Trophoblast cell (in vitro differentiated cells and primary cell): ENCODE measurements around the gene CACNA1B.

Source experiments
- DNase-seq, 2 donors: peaks; one replicate each; pipeline ENCODE4 v3.0.0-alpha.2; 2016
- H2AFZ ChIP-seq: 2 replicates; pipeline ENCODE4 v1.6.1; 2013; ENCODE audit warnings: low read length, moderate library complexity, mild to moderate bottlenecking; ENCODE audit not compliant: insufficient read depth, poor library complexity
- H2AK5ac ChIP-seq: 2 replicates; pipeline ENCODE4 v1.6.1; 2013; ENCODE audit warnings: mild to moderate bottlenecking, low read length
- H2BK120ac ChIP-seq: 2 replicates; pipeline ENCODE4 v1.6.1; 2013; ENCODE audit warnings: low read length, mild to moderate bottlenecking, moderate library complexity; ENCODE audit not compliant: insufficient read depth, poor library complexity
- H2BK12ac ChIP-seq: 2 replicates; pipeline ENCODE4 v1.6.1; 2013; ENCODE audit warnings: mild to moderate bottlenecking, low read length, moderate library complexity
- H2BK5ac ChIP-seq: 2 replicates; pipeline ENCODE4 v1.6.1; 2013; ENCODE audit warnings: low read length, low read depth, moderate library complexity, mild to moderate bottlenecking; ENCODE audit not compliant: poor library complexity
- H3K14ac ChIP-seq: 2 replicates; pipeline ENCODE4 v1.6.1; 2013; ENCODE audit warnings: mild to moderate bottlenecking, low read length
- H3K18ac ChIP-seq: 2 replicates; pipeline ENCODE4 v1.6.1; 2013; ENCODE audit warnings: mild to moderate bottlenecking, low read length
- H3K23ac ChIP-seq: 2 replicates; pipeline ENCODE4 v1.6.1; 2013; ENCODE audit warnings: low read length
- H3K27ac ChIP-seq: 2 replicates; pipeline ENCODE4 v1.5.1; 2013; ENCODE audit warnings: low read depth, mild to moderate bottlenecking, inconsistent platforms, low read length, moderate library complexity
- H3K27me3 ChIP-seq: 2 replicates; pipeline ENCODE4 v1.6.1; 2013; ENCODE audit warnings: inconsistent platforms, mild to moderate bottlenecking, low read length, moderate library complexity; ENCODE audit not compliant: insufficient read depth
- H3K36me3 ChIP-seq, 2 experiments: 1 replicate in 1 of 2; 2 replicates in 1 of 2; pipeline ENCODE4 v1.6.1; 2013; ENCODE audit warnings: low read length in 2 of 2, mild to moderate bottlenecking in 2 of 2, moderate library complexity in 1 of 2; ENCODE audit not compliant: insufficient read depth in 2 of 2, control insufficient read depth in 1 of 2
- H3K4ac ChIP-seq: 2 replicates; pipeline ENCODE4 v1.6.1; 2013; ENCODE audit warnings: low read depth, mild to moderate bottlenecking, low read length, moderate library complexity
- H3K4me1 ChIP-seq, 2 experiments: 1 replicate in 1 of 2; 2 replicates in 1 of 2; pipeline ENCODE4 v1.6.1; 2013; ENCODE audit warnings: low read length in 2 of 2, mild to moderate bottlenecking in 2 of 2, moderate library complexity in 1 of 2; ENCODE audit not compliant: insufficient read depth in 2 of 2, control insufficient read depth in 1 of 2
- H3K4me2 ChIP-seq: 2 replicates; pipeline ENCODE4 v1.6.1; 2013; ENCODE audit warnings: inconsistent platforms, mild to moderate bottlenecking, low read length, moderate library complexity
- H3K4me3 ChIP-seq: 2 replicates; pipeline ENCODE4 v1.5.1; 2013; ENCODE audit warnings: mild to moderate bottlenecking, low read depth, low read length, inconsistent platforms
- H3K79me1 ChIP-seq: one replicate; pipeline ENCODE4 v1.6.1; 2013; ENCODE audit warnings: low read length
- H3K79me2 ChIP-seq: 2 replicates; pipeline ENCODE4 v1.6.1; 2013; ENCODE audit warnings: low read length, mild to moderate bottlenecking; ENCODE audit not compliant: control insufficient read depth, insufficient read depth, poor library complexity
- H3K9ac ChIP-seq: 2 replicates; pipeline ENCODE4 v1.6.1; 2013; ENCODE audit warnings: mild to moderate bottlenecking, low read length
- H3K9me3 ChIP-seq: 2 replicates; pipeline ENCODE4 v1.6.1; 2013; ENCODE audit warnings: low read depth, mild to moderate bottlenecking, control low read depth, inconsistent platforms, low read length; ENCODE audit not compliant: insufficient read depth
- H4K12ac ChIP-seq: 2 replicates; pipeline ENCODE4 v1.6.1; 2013; ENCODE audit warnings: low read depth, mild to moderate bottlenecking, low read length, moderate library complexity
- H4K8ac ChIP-seq: 2 replicates; pipeline ENCODE4 v1.6.1; 2013; ENCODE audit warnings: low read depth, mild to moderate bottlenecking, low read length, moderate library complexity
- H4K91ac ChIP-seq: one replicate; pipeline ENCODE4 v1.6.1; 2013; ENCODE audit warnings: low read depth, mild to moderate bottlenecking, low read length, moderate library complexity
- WGBS: extraction: QIAGEN DNeasy Blood & Tissue Kit; methylation state at CpG from one replicate; pipeline ENCODE4 v1.1.7; 2013; ENCODE audit warnings: missing lambda C conversion rate; ENCODE audit not compliant: insufficient read length, insufficient coverage; ENCODE audit errors: extremely low coverage; 5-methylcytosine and 5-hydroxymethylcytosine counted together

Gene CACNA1B

DNA sequence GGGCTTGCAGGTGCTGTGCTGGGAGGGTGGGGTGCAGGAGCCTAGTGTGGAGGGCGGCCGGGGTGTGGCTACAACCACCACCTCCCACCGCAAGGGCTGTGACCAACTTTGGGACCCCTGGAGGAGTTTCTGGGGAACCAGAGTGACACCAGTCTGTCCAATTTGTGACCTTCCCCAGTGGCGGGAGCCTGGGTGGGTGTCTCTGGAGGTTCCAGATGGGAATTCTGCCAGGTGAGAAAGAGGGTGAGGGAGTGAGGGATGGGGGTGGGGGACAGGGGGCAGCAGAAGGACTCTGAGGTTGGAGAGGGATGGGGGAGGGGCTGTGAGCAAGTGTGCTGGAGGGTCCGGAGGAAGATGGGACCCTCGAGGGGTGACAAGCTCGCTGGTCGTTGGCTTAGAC is 4.2 kb upstream of the CACNA1B start:
- no CpG with 5 or more reads among the region's 8 CpGs for WGBS
- Histone ChIP-seq H2AFZ (no peak overlapping the region), H3K23ac (no peak overlapping the region), H3K4ac (no peak overlapping the region), H3K9ac (no peak overlapping the region), H3K27ac (no peak overlapping the region), H2BK120ac (no peak overlapping the region), H3K79me1 (no peaks in the 10 kb centered on the region), H4K91ac (no peak overlapping the region), H2BK5ac (no peak overlapping the region), H3K4me2 (no peak overlapping the region), H3K27me3 (peaks cover 14% of the 10 kb centered on the region), H3K14ac (no peak overlapping the region), H4K8ac (no peak overlapping the region), H3K79me2 (no peaks in the 10 kb centered on the region), H2BK12ac (no peak overlapping the region), H3K36me3 (no peaks in the 10 kb centered on the region), H3K9me3 (peaks cover 33% of the 10 kb centered on the region), H3K18ac (no peak overlapping the region), H3K4me1 (peaks cover 2% of the 10 kb centered on the region in 2 experiments), H3K4me3 (no peak overlapping the region), H4K12ac (no peak overlapping the region), H2AK5ac (no peak overlapping the region)
- no peak for DNase-seq

GRCh38 chr9:137873858-137874362 is 3.7 kb upstream of the CACNA1B start:
- Histone ChIP-seq H3K4me2 (no peak overlapping the region), H3K36me3 (no peaks in the 10 kb centered on the region), H4K91ac (no peak overlapping the region), H3K23ac (no peak overlapping the region), H2BK5ac (no peak overlapping the region), H3K79me2 (no peaks in the 10 kb centered on the region), H2AK5ac (no peak overlapping the region), H3K4me1 (peaks cover 3 to 4% of the 10 kb centered on the region in 2 experiments), H3K27me3 (peaks cover 16% of the 10 kb centered on the region), H3K9ac (no peak overlapping the region), H3K79me1 (no peaks in the 10 kb centered on the region), H3K4ac (no peak overlapping the region), H3K14ac (no peak overlapping the region), H3K4me3 (no peak overlapping the region), H4K12ac (no peak overlapping the region), H3K18ac (no peak overlapping the region), H4K8ac (no peak overlapping the region), H3K27ac (no peak overlapping the region), H2AFZ (no peak overlapping the region), H2BK12ac (no peak overlapping the region), H2BK120ac (no peak overlapping the region), H3K9me3 (peaks cover 36% of the 10 kb centered on the region)
- 100% methylated on average over 1 of the region's 9 CpGs for WGBS
- no peak for DNase-seq

DNA sequence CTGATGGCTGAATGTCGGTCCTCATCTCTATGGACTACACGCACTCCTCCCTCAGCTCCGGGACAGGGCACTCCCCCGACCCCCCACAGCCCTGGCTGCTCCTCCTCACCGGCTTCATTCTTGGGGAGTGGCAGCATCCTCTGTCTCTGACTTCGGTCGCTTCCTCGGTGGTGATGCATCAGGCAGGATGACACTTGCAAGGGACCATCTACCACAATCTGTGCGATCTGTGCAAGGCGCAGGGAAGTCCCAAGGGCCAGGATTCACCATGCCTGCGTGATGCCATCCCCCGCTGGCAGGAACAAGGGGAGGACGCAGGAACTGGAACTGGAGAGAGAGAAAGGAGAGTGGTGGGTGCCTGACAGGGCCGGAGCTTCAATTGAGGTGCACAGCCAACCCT is 2.2 kb upstream of the CACNA1B start:
- H2AK5ac ChIP-seq: no peak overlapping the region
- no peaks in the 10 kb centered on the region for H3K79me1 ChIP-seq
- peaks cover 3 to 4% of the 10 kb centered on the region in 2 experiments for H3K4me1 ChIP-seq
- H2BK12ac ChIP-seq: no peak overlapping the region
- H2AFZ ChIP-seq: no peak overlapping the region
- no peak overlapping the region for H3K23ac ChIP-seq
- no peak overlapping the region for H3K18ac ChIP-seq
- no peak overlapping the region for H4K91ac ChIP-seq
- no peak overlapping the region for H3K27ac ChIP-seq
- no peaks in the 10 kb centered on the region for H3K79me2 ChIP-seq
- H2BK5ac ChIP-seq: no peak overlapping the region
- H4K8ac ChIP-seq: no peak overlapping the region
- H3K9me3 ChIP-seq: peaks cover 45% of the 10 kb centered on the region
- H3K4me2 ChIP-seq: no peak overlapping the region
- DNase-seq: no peak
- no CpG with 5 or more reads among the region's 14 CpGs for WGBS
- no peak overlapping the region for H4K12ac ChIP-seq
- no peaks in the 10 kb centered on the region for H3K36me3 ChIP-seq
- no peak overlapping the region for H3K4me3 ChIP-seq
- no peak overlapping the region for H3K14ac ChIP-seq
- H3K9ac ChIP-seq: no peak overlapping the region
- peaks cover 16% of the 10 kb centered on the region for H3K27me3 ChIP-seq
- no peak overlapping the region for H3K4ac ChIP-seq
- no peak overlapping the region for H2BK120ac ChIP-seq

DNA sequence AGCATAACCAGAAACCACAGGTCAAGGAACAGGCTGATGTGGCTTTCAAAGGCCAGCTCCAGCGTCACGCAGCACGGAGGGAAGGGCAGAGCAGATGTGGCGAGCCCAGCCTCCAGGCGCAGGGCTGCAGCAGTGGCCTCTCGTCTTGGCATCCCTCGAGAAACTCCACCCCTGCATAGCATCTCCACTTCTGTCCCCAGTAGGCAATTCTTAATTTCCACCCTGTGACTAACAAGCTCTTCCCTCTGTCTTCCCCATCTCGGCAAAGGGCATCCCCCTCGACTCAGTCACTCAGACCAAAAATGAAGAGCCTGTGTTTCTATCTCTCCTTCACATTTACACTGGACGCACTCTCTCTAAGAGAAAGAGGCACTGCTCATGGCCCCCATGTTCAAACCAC is 1.7 kb upstream of the CACNA1B start:
- H4K12ac ChIP-seq: no peak overlapping the region
- no peak overlapping the region for H3K27ac ChIP-seq

More for the DNA sequence above, 1.7 kb upstream of the CACNA1B start:
- no peaks in the 10 kb centered on the region for H3K79me2 ChIP-seq
- peaks cover 3 to 4% of the 10 kb centered on the region in 2 experiments for H3K4me1 ChIP-seq
- H4K8ac ChIP-seq: no peak overlapping the region
- DNase-seq: no peak
- no peak overlapping the region for H2AK5ac ChIP-seq
- no CpG with 5 or more reads among the region's 10 CpGs for WGBS
- no peak overlapping the region for H2BK12ac ChIP-seq
- no peak overlapping the region for H3K9ac ChIP-seq
- H3K27me3 ChIP-seq: peaks cover 16% of the 10 kb centered on the region
- no peak overlapping the region for H2AFZ ChIP-seq
- H3K18ac ChIP-seq: no peak overlapping the region
- H3K4me2 ChIP-seq: no peak overlapping the region
- H3K9me3 ChIP-seq: peaks cover 45% of the 10 kb centered on the region
- no peak overlapping the region for H4K91ac ChIP-seq
- H3K4ac ChIP-seq: no peak overlapping the region
- no peak overlapping the region for H3K23ac ChIP-seq
- H3K4me3 ChIP-seq: no peak overlapping the region
- no peaks in the 10 kb centered on the region for H3K79me1 ChIP-seq
- no peaks in the 10 kb centered on the region for H3K36me3 ChIP-seq
- H3K14ac ChIP-seq: no peak overlapping the region
- H2BK120ac ChIP-seq: no peak overlapping the region
- no peak overlapping the region for H2BK5ac ChIP-seq
